ENCODE results near the gene AP1S3.
A peak's percentile ranks its signal among the peaks of the same experiment; 100 is the strongest.

AP1S3 gene

DNA sequence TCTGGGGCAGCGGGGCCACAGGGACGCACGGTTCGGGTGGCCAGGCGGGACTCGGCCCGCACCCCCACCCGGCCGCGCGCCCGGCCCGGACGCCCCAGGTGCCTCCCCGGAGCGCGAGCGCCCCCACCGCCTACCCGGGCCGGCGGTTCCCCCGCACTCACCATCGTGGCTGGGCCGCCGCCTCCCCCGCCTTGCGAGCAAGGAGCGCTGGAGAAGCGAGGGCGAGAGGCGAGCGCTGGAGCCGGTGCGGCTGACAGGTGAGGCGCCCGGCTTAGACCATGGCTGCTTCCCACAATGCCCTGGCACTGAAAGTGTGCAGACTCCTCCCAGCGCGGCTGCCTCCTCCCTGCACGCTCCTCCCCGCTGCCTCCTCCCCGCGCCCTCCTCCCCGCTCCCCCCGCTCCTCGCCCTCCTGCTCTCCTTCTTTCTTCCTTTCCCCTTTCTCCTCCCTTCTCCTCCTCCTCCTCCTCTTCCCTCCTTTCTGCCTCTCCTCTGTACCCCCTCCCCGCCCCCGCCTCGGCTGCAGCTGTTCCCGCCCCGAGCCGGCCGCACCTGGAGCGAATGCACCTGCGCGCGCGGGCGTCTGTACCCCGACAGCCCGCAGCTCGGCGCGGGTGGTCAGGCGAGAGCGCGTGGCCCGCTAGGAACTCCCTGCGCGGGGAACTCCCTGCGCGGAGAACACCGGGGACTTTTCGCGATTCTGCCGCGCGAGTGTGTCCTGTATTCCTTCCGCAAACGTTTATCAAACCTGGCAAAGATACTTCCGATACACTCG is at the start of gene AP1S3:
AP1S3 (minus strand) TSS at position 296 of the 775 bp plus-strand sequence; CDS start at position 164, 132 bp downstream.
- Histone ChIP-seq H3K36me3 (ENCODE audit: insufficient read depth, low read length) (no peaks in the 10 kb centered on the region), H4K20me1 (ENCODE audit: insufficient read depth, low read length, poor library complexity, severe bottlenecking) (no peaks in the 10 kb centered on the region), H2AFZ (ENCODE audit: low read length) (peak within 1 kb of the TSS; percentile 95), H3K27me3 (ENCODE audit: insufficient read depth, low read length, poor library complexity, severe bottlenecking) (no peaks in the 10 kb centered on the region), H3K4me1 (ENCODE audit: insufficient read depth, low read length, poor library complexity, severe bottlenecking) (peaks cover 10% of the 10 kb centered on the region), H3K4me2 (ENCODE audit: low read depth, low read length, poor library complexity, severe bottlenecking) (peak within 1 kb of the TSS; percentile 84), H3K9me2 (replicated peaks; ENCODE audit: low read depth, low read length) (no peaks in the 10 kb centered on the region), H3K9me3 (ENCODE audit: insufficient read depth, low read depth, low read length) (no peaks in the 10 kb centered on the region), H3K9ac (ENCODE audit: low read depth, low read length, poor library complexity, severe bottlenecking) (peak within 1 kb of the TSS; percentile 8), H3K79me2 (ENCODE audit: insufficient read depth, low read length) (no peaks in the 10 kb centered on the region), H3K4me3 (ENCODE audit: low read length, poor library complexity, severe bottlenecking) (peak within 1 kb of the TSS; percentile 85), H3F3A (ENCODE audit: low read depth) (no peaks in the 10 kb centered on the region)
- TF ChIP-seq EZH2phosphoT487 (IDR thresholded peaks at IDR 0.05; ENCODE audit: borderline replicate concordance), result no peak
- TF ChIP-seq CTCF (conservative IDR thresholded peaks at IDR 0.05; ENCODE audit: low read length), result no peak; the same call in 1 of the 2 replicates

DNA sequence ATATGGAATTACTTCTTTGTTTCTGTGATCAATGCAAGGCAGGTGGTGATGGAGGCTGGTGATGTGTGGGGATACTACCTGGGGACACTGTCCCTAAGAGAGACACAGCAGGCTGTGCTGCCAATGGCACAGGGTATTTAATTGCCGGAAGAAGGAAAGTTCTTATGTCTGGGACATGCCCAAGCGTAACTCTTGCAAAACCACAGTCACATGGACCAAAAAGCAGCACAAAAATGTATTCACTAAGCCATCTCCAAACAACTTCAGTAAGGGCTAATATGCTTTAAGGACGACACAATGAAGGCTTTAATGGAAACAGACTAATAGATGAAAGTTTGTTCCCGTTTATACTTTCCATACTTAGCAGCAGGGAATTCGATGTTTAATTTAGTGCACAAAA is 49.7 kb upstream of the AP1S3 start:
- Histone ChIP-seq H3K27me3 (ENCODE audit: insufficient read depth, low read length, poor library complexity, severe bottlenecking) (no peaks in the 10 kb centered on the region), H3K9ac (ENCODE audit: low read depth, low read length, poor library complexity, severe bottlenecking) (no peak overlapping the region), H3K9me2 (replicated peaks; ENCODE audit: low read depth, low read length) (no peaks in the 10 kb centered on the region), H3K4me3 (ENCODE audit: low read length, poor library complexity, severe bottlenecking) (no peak overlapping the region), H3K9me3 (ENCODE audit: insufficient read depth, low read depth, low read length) (no peaks in the 10 kb centered on the region), H3F3A (ENCODE audit: low read depth) (no peaks in the 10 kb centered on the region), H2AFZ (ENCODE audit: low read length) (no peak overlapping the region), H3K36me3 (ENCODE audit: insufficient read depth, low read length) (peaks cover 10% of the 10 kb centered on the region; the same call in 1 of the 2 replicates), H3K4me2 (ENCODE audit: low read depth, low read length, poor library complexity, severe bottlenecking) (no peak overlapping the region), H3K79me2 (ENCODE audit: insufficient read depth, low read length) (no peaks in the 10 kb centered on the region), H4K20me1 (ENCODE audit: insufficient read depth, low read length, poor library complexity, severe bottlenecking) (no peaks in the 10 kb centered on the region), H3K4me1 (ENCODE audit: insufficient read depth, low read length, poor library complexity, severe bottlenecking) (no peaks in the 10 kb centered on the region)
- TF ChIP-seq EZH2phosphoT487 (IDR thresholded peaks at IDR 0.05; ENCODE audit: borderline replicate concordance), result no peak
- no peak for TF ChIP-seq CTCF (conservative IDR thresholded peaks at IDR 0.05; ENCODE audit: low read length)

GRCh38 chr2:223886726-223887125 is 49.3 kb upstream of the AP1S3 start:
- H3F3A ChIP-seq (ENCODE audit: low read depth), result no peaks in the 10 kb centered on the region
- no peaks in the 10 kb centered on the region for H3K4me1 ChIP-seq (ENCODE audit: insufficient read depth, low read length, poor library complexity, severe bottlenecking)
- no peak overlapping the region for H3K4me3 ChIP-seq (ENCODE audit: low read length, poor library complexity, severe bottlenecking)
- H3K9me3 ChIP-seq (ENCODE audit: insufficient read depth, low read depth, low read length), result no peaks in the 10 kb centered on the region
- no peaks in the 10 kb centered on the region for H4K20me1 ChIP-seq (ENCODE audit: insufficient read depth, low read length, poor library complexity, severe bottlenecking)
- H3K9ac ChIP-seq (ENCODE audit: low read depth, low read length, poor library complexity, severe bottlenecking), result no peak overlapping the region
- H3K27me3 ChIP-seq (ENCODE audit: insufficient read depth, low read length, poor library complexity, severe bottlenecking), result no peaks in the 10 kb centered on the region
- no peaks in the 10 kb centered on the region for H3K79me2 ChIP-seq (ENCODE audit: insufficient read depth, low read length)
- no peaks in the 10 kb centered on the region for H3K9me2 ChIP-seq (replicated peaks; ENCODE audit: low read depth, low read length)
- peaks cover 10% of the 10 kb centered on the region; the same call in 1 of the 2 replicates for H3K36me3 ChIP-seq (ENCODE audit: insufficient read depth, low read length)
- TF ChIP-seq CTCF (conservative IDR thresholded peaks at IDR 0.05; ENCODE audit: low read length) (no peak), EZH2phosphoT487 (IDR thresholded peaks at IDR 0.05; ENCODE audit: borderline replicate concordance) (no peak)
- H2AFZ ChIP-seq (ENCODE audit: low read length), result no peak overlapping the region
- H3K4me2 ChIP-seq (ENCODE audit: low read depth, low read length, poor library complexity, severe bottlenecking), result no peak overlapping the region

All from Loucy (cell line).